ENCODE data around the gene SP7.

SP7 gene

DNA sequence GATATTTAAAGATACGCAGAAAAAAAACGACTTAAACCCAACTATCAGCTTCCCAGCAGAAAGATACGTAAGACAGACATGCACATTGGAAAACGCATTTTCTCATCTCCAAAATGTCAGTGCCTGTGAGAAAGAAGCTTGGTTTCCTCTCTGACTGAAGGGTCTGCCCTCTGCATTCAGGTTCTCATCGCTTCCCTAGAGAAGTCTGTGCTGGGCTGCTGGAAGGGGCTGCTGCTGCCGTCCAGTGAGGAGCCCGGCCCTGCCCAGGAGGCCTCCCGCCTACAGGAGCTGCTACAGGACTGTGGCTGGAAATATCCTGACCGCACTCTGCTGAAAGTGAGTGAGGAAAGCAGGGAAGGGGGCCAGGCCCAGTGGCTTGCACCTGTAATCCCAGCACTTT, 45.5 kb downstream of the SP7 start:
- 90% methylated on average over 7 of the region's 9 CpGs for WGBS
- no peaks in the 10 kb centered on the region for H3K9me3 ChIP-seq (ENCODE audit: control insufficient read depth, low read length)

DNA sequence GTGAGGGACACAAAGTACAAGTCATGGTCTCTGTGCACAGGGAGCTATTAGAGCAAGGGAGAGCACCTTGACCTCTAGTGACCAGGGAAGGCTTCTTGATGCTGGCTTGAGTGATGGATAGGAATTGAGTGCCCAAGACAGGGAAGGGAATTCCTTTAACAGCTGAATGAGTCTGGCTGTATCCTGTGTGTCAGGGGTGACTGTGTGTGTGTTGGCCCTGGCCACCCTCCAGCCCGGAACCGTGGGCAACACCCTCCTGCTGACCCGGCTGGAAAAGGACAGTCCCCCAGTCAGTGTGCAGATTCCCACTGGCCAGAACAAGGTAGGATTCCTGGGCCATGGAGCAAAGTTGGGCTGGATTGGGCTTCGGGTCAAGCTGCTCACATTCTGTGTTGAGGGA, 46.3 kb downstream of the SP7 start:
- no peak overlapping the region for H3K4ac ChIP-seq (ENCODE audit: low read depth in 1 of 2, low read length in 2 of 2)
- no peak overlapping the region for H3K18ac ChIP-seq (ENCODE audit: low read depth in 1 of 2, low read length in 2 of 2)
- no peaks in the 10 kb centered on the region for H3K27me3 ChIP-seq (ENCODE audit: control insufficient read depth in 1 of 2, insufficient read depth in 1 of 2, low read length in 2 of 2)
- H2BK15ac ChIP-seq (ENCODE audit: low read depth, poor library complexity, severe bottlenecking): no peak overlapping the region
- H2BK12ac ChIP-seq (ENCODE audit: low read length in 2 of 2): no peak overlapping the region
- H2BK120ac ChIP-seq (ENCODE audit: low read depth, low read length): no peak overlapping the region
- no peak for DNase-seq
- H3K36me3 ChIP-seq (ENCODE audit: control insufficient read depth in 1 of 2, insufficient read depth in 2 of 2, low read depth in 1 of 2, low read length in 2 of 2): peaks cover 19 to 25% of the 10 kb centered on the region in 2 experiments
- no peak overlapping the region for H3K4me2 ChIP-seq (ENCODE audit: low read length, poor library complexity, severe bottlenecking)
- peak overlapping the region; percentile 12 for H3K9ac ChIP-seq (ENCODE audit: low read length)
- H2BK5ac ChIP-seq (ENCODE audit: low read depth, low read length, poor library complexity, severe bottlenecking): no peak overlapping the region
- H2AFZ ChIP-seq (ENCODE audit: low read depth, low read length): no peak overlapping the region
- 96% methylated on average over 4 of the region's 4 CpGs for WGBS
- H3K79me1 ChIP-seq (replicated peaks; ENCODE audit: low read length, poor library complexity, severe bottlenecking): peaks cover 3% of the 10 kb centered on the region
- H2AK5ac ChIP-seq (ENCODE audit: low read length, severe bottlenecking): peak overlapping the region; percentile 1
- peak overlapping the region in 1 of 2 experiments; percentile 50 for H3K4me3 ChIP-seq (ENCODE audit: insufficient read depth in 1 of 2, low read depth in 1 of 2, low read length in 2 of 2)
- no peak overlapping the region for H3K27ac ChIP-seq (ENCODE audit: low read length, poor library complexity, severe bottlenecking)
- H3K23ac ChIP-seq (ENCODE audit: low read length in 2 of 2): no peak overlapping the region
- no peaks in the 10 kb centered on the region for H3K9me3 ChIP-seq (ENCODE audit: control insufficient read depth, low read length)
- peaks cover 7% of the 10 kb centered on the region for H3K4me1 ChIP-seq (ENCODE audit: control insufficient read depth, insufficient read depth, low read depth, low read length)
- H4K8ac ChIP-seq (ENCODE audit: low read length): no peak overlapping the region
- no peak overlapping the region for H4K91ac ChIP-seq (ENCODE audit: low read length)
- no peak overlapping the region for H3K14ac ChIP-seq (ENCODE audit: low read length in 2 of 2)

More for the DNA sequence above, 45.5 kb downstream of the SP7 start:
- H3K18ac ChIP-seq (ENCODE audit: low read depth in 1 of 2, low read length in 2 of 2): no peak overlapping the region
- DNase-seq: no peak
- H2BK15ac ChIP-seq (ENCODE audit: low read depth, poor library complexity, severe bottlenecking): no peak overlapping the region
- no peak overlapping the region for H3K4ac ChIP-seq (ENCODE audit: low read depth in 1 of 2, low read length in 2 of 2)
- H2BK120ac ChIP-seq (ENCODE audit: low read depth, low read length): no peak overlapping the region
- H2BK12ac ChIP-seq (ENCODE audit: low read length in 2 of 2): no peak overlapping the region
- H3K79me1 ChIP-seq (replicated peaks; ENCODE audit: low read length, poor library complexity, severe bottlenecking): peaks cover 3% of the 10 kb centered on the region
- no peak overlapping the region for H2BK5ac ChIP-seq (ENCODE audit: low read depth, low read length, poor library complexity, severe bottlenecking)
- peak overlapping the region; percentile 46 for H3K9ac ChIP-seq (ENCODE audit: low read length)
- no peak overlapping the region for H4K91ac ChIP-seq (ENCODE audit: low read length)
- no peaks in the 10 kb centered on the region for H3K27me3 ChIP-seq (ENCODE audit: control insufficient read depth in 1 of 2, insufficient read depth in 1 of 2, low read length in 2 of 2)
- H3K23ac ChIP-seq (ENCODE audit: low read length in 2 of 2): no peak overlapping the region
- H2AFZ ChIP-seq (ENCODE audit: low read depth, low read length): no peak overlapping the region
- no peak overlapping the region for H2AK5ac ChIP-seq (ENCODE audit: low read length, severe bottlenecking)
- H3K4me3 ChIP-seq (ENCODE audit: insufficient read depth in 1 of 2, low read depth in 1 of 2, low read length in 2 of 2): no peak overlapping the region
- peaks cover 9% of the 10 kb centered on the region for H3K4me1 ChIP-seq (ENCODE audit: control insufficient read depth, insufficient read depth, low read depth, low read length)
- H3K14ac ChIP-seq (ENCODE audit: low read length in 2 of 2): no peak overlapping the region
- H3K4me2 ChIP-seq (ENCODE audit: low read length, poor library complexity, severe bottlenecking): no peak overlapping the region
- peaks cover 16 to 25% of the 10 kb centered on the region in 2 experiments for H3K36me3 ChIP-seq (ENCODE audit: control insufficient read depth in 1 of 2, insufficient read depth in 2 of 2, low read depth in 1 of 2, low read length in 2 of 2)
- no peak overlapping the region for H4K8ac ChIP-seq (ENCODE audit: low read length)
- no peak overlapping the region for H3K27ac ChIP-seq (ENCODE audit: low read length, poor library complexity, severe bottlenecking)

DNA sequence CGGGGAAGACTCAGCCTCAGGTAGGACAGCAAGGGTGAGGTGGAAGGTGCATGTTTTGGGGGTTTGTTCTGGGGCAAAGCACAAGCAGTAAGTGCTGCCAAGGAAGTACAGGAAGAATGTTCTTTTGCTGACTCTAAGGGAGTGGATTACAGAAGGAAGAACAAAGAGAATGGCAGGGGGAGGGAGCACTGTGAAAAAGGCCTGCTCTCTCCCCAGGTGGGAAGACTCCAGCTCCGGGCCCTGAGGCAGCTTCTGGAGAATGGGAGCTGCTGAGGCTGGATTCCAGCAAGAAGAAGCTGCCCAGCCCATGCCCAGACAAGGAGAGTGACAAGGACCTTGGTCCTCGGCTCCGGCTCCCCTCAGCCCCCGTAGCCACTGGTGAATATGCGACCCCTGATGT, 47.8 kb downstream of the SP7 start:
- Histone ChIP-seq H2AFZ (ENCODE audit: low read depth, low read length) (no peak overlapping the region), H3K14ac (ENCODE audit: low read length in 2 of 2) (no peak overlapping the region), H2BK120ac (ENCODE audit: low read depth, low read length) (no peak overlapping the region), H4K8ac (ENCODE audit: low read length) (no peak overlapping the region), H2AK5ac (ENCODE audit: low read length, severe bottlenecking) (no peak overlapping the region), H4K91ac (ENCODE audit: low read length) (no peak overlapping the region), H3K4me3 (ENCODE audit: insufficient read depth in 1 of 2, low read depth in 1 of 2, low read length in 2 of 2) (no peak overlapping the region), H3K23ac (ENCODE audit: low read length in 2 of 2) (no peak overlapping the region), H3K4ac (ENCODE audit: low read depth in 1 of 2, low read length in 2 of 2) (no peak overlapping the region), H3K18ac (ENCODE audit: low read depth in 1 of 2, low read length in 2 of 2) (no peak overlapping the region), H2BK12ac (ENCODE audit: low read length in 2 of 2) (no peak overlapping the region), H2BK5ac (ENCODE audit: low read depth, low read length, poor library complexity, severe bottlenecking) (no peak overlapping the region), H3K4me2 (ENCODE audit: low read length, poor library complexity, severe bottlenecking) (no peak overlapping the region), H3K4me1 (ENCODE audit: control insufficient read depth, insufficient read depth, low read depth, low read length) (peaks cover 6% of the 10 kb centered on the region), H3K36me3 (ENCODE audit: control insufficient read depth in 1 of 2, insufficient read depth in 2 of 2, low read depth in 1 of 2, low read length in 2 of 2) (peaks cover 24 to 26% of the 10 kb centered on the region in 2 experiments), H3K27me3 (ENCODE audit: control insufficient read depth in 1 of 2, insufficient read depth in 1 of 2, low read length in 2 of 2) (no peaks in the 10 kb centered on the region), H3K79me1 (replicated peaks; ENCODE audit: low read length, poor library complexity, severe bottlenecking) (peaks cover 3% of the 10 kb centered on the region), H3K9me3 (ENCODE audit: control insufficient read depth, low read length) (no peaks in the 10 kb centered on the region), H3K27ac (ENCODE audit: low read length, poor library complexity, severe bottlenecking) (no peak overlapping the region), H3K9ac (ENCODE audit: low read length) (peak overlapping the region; percentile 1), H2BK15ac (ENCODE audit: low read depth, poor library complexity, severe bottlenecking) (no peak overlapping the region)
- WGBS: 85% methylated on average over 6 of the region's 6 CpGs
- no peak for DNase-seq

DNA sequence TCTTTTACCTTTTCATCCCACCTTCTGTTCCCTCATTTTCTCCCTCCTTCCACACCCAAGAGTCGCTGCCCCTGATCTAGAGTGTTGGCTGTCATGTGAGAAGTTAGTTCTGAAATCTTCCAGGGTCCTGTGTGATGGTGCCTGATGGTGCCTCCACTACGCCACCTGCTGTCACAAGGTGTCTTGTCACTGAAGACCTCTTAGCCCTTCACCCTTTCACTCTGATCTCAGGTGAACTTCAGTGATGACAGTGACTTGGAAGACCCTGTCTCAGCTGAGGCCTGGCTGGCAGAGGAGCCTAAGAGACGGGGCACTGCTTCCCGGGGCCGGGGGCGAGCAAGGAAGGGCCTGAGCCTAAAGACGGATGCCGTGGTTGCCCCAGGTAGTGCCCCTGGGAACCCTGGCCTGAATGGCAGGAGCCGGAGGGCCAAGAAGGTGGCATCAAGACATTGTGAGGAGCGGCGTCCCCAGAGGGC, 48.4 kb downstream of the SP7 start:
- no peak overlapping the region for H2BK120ac ChIP-seq (ENCODE audit: low read depth, low read length)
- H2BK15ac ChIP-seq (ENCODE audit: low read depth, poor library complexity, severe bottlenecking): no peak overlapping the region
- no peaks in the 10 kb centered on the region for H3K9me3 ChIP-seq (ENCODE audit: control insufficient read depth, low read length)
- no peak overlapping the region for H3K4me3 ChIP-seq (ENCODE audit: insufficient read depth in 1 of 2, low read depth in 1 of 2, low read length in 2 of 2)
- no peaks in the 10 kb centered on the region for H3K27me3 ChIP-seq (ENCODE audit: control insufficient read depth in 1 of 2, insufficient read depth in 1 of 2, low read length in 2 of 2)
- no peak overlapping the region for H2BK5ac ChIP-seq (ENCODE audit: low read depth, low read length, poor library complexity, severe bottlenecking)
- no peak overlapping the region for H2BK12ac ChIP-seq (ENCODE audit: low read length in 2 of 2)
- no peak overlapping the region for H2AFZ ChIP-seq (ENCODE audit: low read depth, low read length)
- H3K18ac ChIP-seq (ENCODE audit: low read depth in 1 of 2, low read length in 2 of 2): no peak overlapping the region
- H4K8ac ChIP-seq (ENCODE audit: low read length): no peak overlapping the region
- H3K4me1 ChIP-seq (ENCODE audit: control insufficient read depth, insufficient read depth, low read depth, low read length): peaks cover 6% of the 10 kb centered on the region
- peak; percentile 73 for DNase-seq
- no peak overlapping the region for H3K4ac ChIP-seq (ENCODE audit: low read depth in 1 of 2, low read length in 2 of 2)
- WGBS: 85% methylated on average over 10 of the region's 11 CpGs
- H3K27ac ChIP-seq (ENCODE audit: low read length, poor library complexity, severe bottlenecking): no peak overlapping the region
- H3K4me2 ChIP-seq (ENCODE audit: low read length, poor library complexity, severe bottlenecking): no peak overlapping the region
- H3K14ac ChIP-seq (ENCODE audit: low read length in 2 of 2): no peak overlapping the region
- no peak overlapping the region for H4K91ac ChIP-seq (ENCODE audit: low read length)
- H3K36me3 ChIP-seq (ENCODE audit: control insufficient read depth in 1 of 2, insufficient read depth in 2 of 2, low read depth in 1 of 2, low read length in 2 of 2): peaks cover 26 to 31% of the 10 kb centered on the region in 2 experiments
- H3K79me1 ChIP-seq (replicated peaks; ENCODE audit: low read length, poor library complexity, severe bottlenecking): peaks cover 3% of the 10 kb centered on the region
- no peak overlapping the region for H2AK5ac ChIP-seq (ENCODE audit: low read length, severe bottlenecking)
- H3K23ac ChIP-seq (ENCODE audit: low read length in 2 of 2): no peak overlapping the region
- H3K9ac ChIP-seq (ENCODE audit: low read length): peak overlapping the region; percentile 1

Data from mesenchymal stem cell (in vitro differentiated cells and primary cell).